Endometrium (tissue), 2 donors: ENCODE measurements around the gene ABHD16B.

Source experiments
- FAIRE-seq: peaks from 2 replicates; lab custom pipeline; 2012; peaks lifted over from hg19 to GRCh38; lab: Jason Lieb, UNC
- donor health status: control.
- donor health status: control.

Gene ABHD16B

DNA sequence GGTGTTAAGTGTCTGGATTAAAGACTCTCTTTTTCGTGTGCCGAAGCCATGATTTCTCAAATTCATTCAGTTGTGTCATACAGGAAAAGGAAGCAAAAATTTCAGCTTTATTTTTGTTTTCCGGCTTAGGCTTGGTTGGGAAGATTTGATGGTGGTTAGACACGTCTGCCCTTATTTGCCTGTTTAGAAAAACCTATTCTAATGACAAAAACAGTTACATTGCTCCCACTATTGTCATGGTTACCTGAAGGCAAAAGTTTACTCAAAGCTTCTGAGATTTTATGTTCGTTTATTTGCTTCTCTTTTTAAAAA is 34.6 kb downstream of the ABHD16B start:
- FAIRE-seq = no peak

- no peak for FAIRE-seq
These were observed 35.2 kb downstream of the ABHD16B start for GRCh38 chr20:63896264-63897105.

GRCh38 chr20:63897978-63898561 is 36.8 kb downstream of the ABHD16B start:
- no peak for FAIRE-seq

DNA sequence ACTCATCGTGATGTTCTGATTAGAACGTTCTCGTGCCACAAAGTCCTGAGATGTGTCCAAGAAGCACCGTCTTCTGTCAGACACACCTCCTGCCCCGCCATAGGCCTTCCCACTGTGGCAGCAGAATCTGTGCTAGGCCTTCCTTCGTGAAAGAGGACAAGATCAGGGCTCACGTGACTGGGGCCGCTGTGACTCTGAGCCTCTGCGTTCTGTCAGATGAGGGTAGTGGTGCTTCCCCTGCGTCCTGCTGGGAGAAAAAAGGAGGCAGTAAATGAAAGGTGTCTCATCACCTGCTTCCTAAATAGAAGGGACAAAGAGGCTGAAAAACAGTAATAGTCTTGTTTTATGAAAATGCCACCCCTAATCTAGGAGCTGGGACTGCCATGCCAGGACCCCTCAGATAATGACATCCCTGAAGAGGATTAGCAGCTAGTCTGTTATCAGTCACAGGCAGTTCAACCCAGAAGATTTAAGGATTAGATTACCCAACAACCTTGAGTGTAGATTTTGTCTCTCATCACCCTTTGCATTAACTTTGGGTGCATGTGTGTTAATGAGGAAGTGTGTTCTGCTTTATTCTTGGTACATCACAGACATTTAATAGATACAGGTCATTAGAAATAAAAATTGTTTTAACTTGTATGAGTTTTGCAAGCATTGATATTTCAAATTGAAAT is 37.7 kb downstream of the ABHD16B start:
- FAIRE-seq = no peak

DNA sequence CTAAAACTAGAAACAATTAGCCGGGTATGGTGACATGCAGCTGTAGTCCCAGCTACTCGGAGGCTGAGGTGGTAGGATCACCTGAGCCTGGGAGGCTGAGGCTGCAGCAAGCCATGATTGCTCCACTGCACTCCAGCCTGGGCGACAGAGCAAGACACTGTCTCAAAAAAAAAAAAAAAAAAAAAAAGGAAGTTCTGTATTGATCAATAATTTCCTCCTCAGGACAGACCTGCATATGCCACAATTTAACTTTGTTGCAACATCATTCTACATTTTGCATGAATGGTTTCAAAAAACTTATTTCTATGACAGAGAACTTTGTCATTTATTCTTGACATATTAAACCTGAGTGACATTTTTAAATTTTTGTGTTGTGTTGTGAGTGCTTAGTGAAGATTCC is 39.1 kb downstream of the ABHD16B start:
- FAIRE-seq = no peak

GRCh38 chr20:63903796-63904561 is 42.7 kb downstream of the ABHD16B start:
- FAIRE-seq = no peak

- FAIRE-seq = no peak
These were observed 46.8 kb downstream of the ABHD16B start for GRCh38 chr20:63908008-63908682.

GRCh38 chr20:63911176-63911575 is 49.9 kb downstream of the ABHD16B start:
- FAIRE-seq = no peak
